OCI-LY3 (cell line): Measurements from ENCODE around the gene DHX38.

Experiments used
- H2AFZ ChIP-seq: fragments of 200-600, 300-600 bp; shearing (Covaris generic); 2 replicates; pipeline ENCODE4 v1.6.0; 2014; ENCODE audit warnings: antibody characterized with exemption, low read depth, low read length
- H3K27ac ChIP-seq: fragments of 200-600, 300-600 bp; sonication (generic); 2 replicates; pipeline ENCODE4 v1.5.1; 2014; ENCODE audit warnings: mild to moderate bottlenecking, low read length, moderate library complexity, mixed read lengths
- H3K27me3 ChIP-seq: fragments of 200-600, 300-600 bp; sonication (generic); 2 replicates; pipeline ENCODE4 v1.6.1; 2014; ENCODE audit warnings: low read depth, low read length, mixed read lengths
- H3K36me3 ChIP-seq: fragments of 200-600, 300-600 bp; sonication (generic); replicated peaks from 2 replicates; pipeline ENCODE3; 2014; ENCODE audit warnings: low read depth, low read length, mixed read lengths
- H3K4me1 ChIP-seq: fragments of 300-600, 200-600 bp; sonication (generic); 2 replicates; pipeline ENCODE4 v1.6.1; 2014; ENCODE audit warnings: low read length, mixed read lengths
- H3K4me2 ChIP-seq: fragments of 200-600, 300-600 bp; sonication (generic); 2 replicates; pipeline ENCODE4 v1.6.1; 2014; ENCODE audit warnings: low read length, mixed read lengths
- H3K4me3 ChIP-seq: fragments of 300-600, 200-600 bp; sonication (generic); 2 replicates; pipeline ENCODE4 v1.5.1; 2014; ENCODE audit warnings: antibody characterized with exemption, mild to moderate bottlenecking, low read length, moderate library complexity
- H3K79me2 ChIP-seq: fragments of 300-600, 200-600 bp; shearing (Covaris generic); 2 replicates; pipeline ENCODE4 v1.6.1; 2014; ENCODE audit warnings: mild to moderate bottlenecking, low read length, mixed read lengths
- H3K9ac ChIP-seq: fragments of 300-600, 200-600 bp; shearing (Covaris generic); 2 replicates; pipeline ENCODE4 v1.6.0; 2014; ENCODE audit warnings: mild to moderate bottlenecking, low read length, moderate library complexity
- H3K9me3 ChIP-seq: fragments of 200-600, 300-600 bp; shearing (Covaris generic); 2 replicates; pipeline ENCODE4 v1.6.1; 2014; ENCODE audit warnings: low read length, mixed read lengths; ENCODE audit not compliant: insufficient read depth
- H4K20me1 ChIP-seq: fragments of 200-600, 300-600 bp; sonication (generic); 2 replicates; pipeline ENCODE4 v1.6.1; 2016; ENCODE audit warnings: low read length, mixed read lengths; ENCODE audit not compliant: insufficient read depth
- CTCF ChIP-seq: fragments of 200-600, 300-600 bp; sonication (generic); IDR thresholded peaks from 2 replicates; pipeline ENCODE4 v1.5.1; 2014; ENCODE audit warnings: antibody characterized with exemption, low read length, low read depth
- EZH2phosphoT487 ChIP-seq: fragments of 200-600 bp; shearing (Covaris generic); IDR thresholded peaks from 2 replicates; pipeline ENCODE4 v1.6.1; 2018; ENCODE audit warnings: antibody characterized with exemption, mixed run types, low read depth

The DHX38 gene

GRCh38 chr16:72111657-72112451 is 18.2 kb downstream of the DHX38 start:
- H3K27ac ChIP-seq, result no peak overlapping the region
- H2AFZ ChIP-seq, result no peak overlapping the region
- H3K4me2 ChIP-seq, result no peak overlapping the region
- H4K20me1 ChIP-seq, result no peaks in the 10 kb centered on the region
- H3K9ac ChIP-seq, result no peak overlapping the region
- TF ChIP-seq CTCF (no peak), EZH2phosphoT487 (no peak)
- no peaks in the 10 kb centered on the region for H3K9me3 ChIP-seq
- H3K79me2 ChIP-seq, result no peaks in the 10 kb centered on the region
- peaks cover 40% of the 10 kb centered on the region for H3K36me3 ChIP-seq
- H3K27me3 ChIP-seq, result no peaks in the 10 kb centered on the region
- no peak overlapping the region for H3K4me3 ChIP-seq
- no peaks in the 10 kb centered on the region for H3K4me1 ChIP-seq

- no peak overlapping the region for H3K27ac ChIP-seq
- peaks cover 35% of the 10 kb centered on the region for H3K36me3 ChIP-seq
- no peaks in the 10 kb centered on the region for H3K27me3 ChIP-seq
These were observed 18.8 kb downstream of the DHX38 start for GRCh38 chr16:72112452-72112792.

GRCh38 chr16:72112906-72113615 is 19.4 kb downstream of the DHX38 start:
- Histone ChIP-seq H3K36me3 (peaks cover 31% of the 10 kb centered on the region), H3K9ac (no peak overlapping the region), H4K20me1 (no peaks in the 10 kb centered on the region), H3K4me3 (no peak overlapping the region), H3K9me3 (no peaks in the 10 kb centered on the region), H3K79me2 (no peaks in the 10 kb centered on the region), H3K27ac (no peak overlapping the region), H3K27me3 (no peaks in the 10 kb centered on the region), H2AFZ (no peak overlapping the region), H3K4me1 (no peaks in the 10 kb centered on the region), H3K4me2 (no peak overlapping the region)
- TF ChIP-seq CTCF (no peak), EZH2phosphoT487 (no peak)

More at GRCh38 chr16:72112452-72112792, 18.8 kb downstream of the DHX38 start:
- Histone ChIP-seq H3K9me3 (no peaks in the 10 kb centered on the region), H3K79me2 (no peaks in the 10 kb centered on the region), H3K4me3 (no peak overlapping the region), H3K9ac (no peak overlapping the region), H4K20me1 (no peaks in the 10 kb centered on the region), H2AFZ (no peak overlapping the region), H3K4me2 (no peak overlapping the region), H3K4me1 (no peaks in the 10 kb centered on the region)
- no peak for TF ChIP-seq EZH2phosphoT487
- TF ChIP-seq CTCF, result no peak

- Histone ChIP-seq H3K4me1 (no peaks in the 10 kb centered on the region), H4K20me1 (no peaks in the 10 kb centered on the region), H3K9me3 (no peaks in the 10 kb centered on the region), H3K9ac (no peak overlapping the region), H3K4me2 (no peak overlapping the region), H2AFZ (no peak overlapping the region), H3K27ac (no peak overlapping the region), H3K79me2 (no peaks in the 10 kb centered on the region), H3K36me3 (peaks cover 26% of the 10 kb centered on the region), H3K4me3 (no peak overlapping the region), H3K27me3 (no peaks in the 10 kb centered on the region)
- TF ChIP-seq CTCF (no peak), EZH2phosphoT487 (no peak)
These were observed 19.9 kb downstream of the DHX38 start for GRCh38 chr16:72113616-72113945.
